ENCODE data around the gene PRPF8. TPM values are rescaled to one million over a fixed set of nuclear protein-coding genes. Genes with fewer than 3 reads are reported as not detected.
"Not testable (repeated sequence)": the region's sequence is repeated elsewhere in the genome, so short reads cannot be mapped to it uniquely, and the experiment has no call there.

Gene PRPF8
- total RNA-seq, 2 donors from 2014 or later, result 298 to 375 TPM

DNA sequence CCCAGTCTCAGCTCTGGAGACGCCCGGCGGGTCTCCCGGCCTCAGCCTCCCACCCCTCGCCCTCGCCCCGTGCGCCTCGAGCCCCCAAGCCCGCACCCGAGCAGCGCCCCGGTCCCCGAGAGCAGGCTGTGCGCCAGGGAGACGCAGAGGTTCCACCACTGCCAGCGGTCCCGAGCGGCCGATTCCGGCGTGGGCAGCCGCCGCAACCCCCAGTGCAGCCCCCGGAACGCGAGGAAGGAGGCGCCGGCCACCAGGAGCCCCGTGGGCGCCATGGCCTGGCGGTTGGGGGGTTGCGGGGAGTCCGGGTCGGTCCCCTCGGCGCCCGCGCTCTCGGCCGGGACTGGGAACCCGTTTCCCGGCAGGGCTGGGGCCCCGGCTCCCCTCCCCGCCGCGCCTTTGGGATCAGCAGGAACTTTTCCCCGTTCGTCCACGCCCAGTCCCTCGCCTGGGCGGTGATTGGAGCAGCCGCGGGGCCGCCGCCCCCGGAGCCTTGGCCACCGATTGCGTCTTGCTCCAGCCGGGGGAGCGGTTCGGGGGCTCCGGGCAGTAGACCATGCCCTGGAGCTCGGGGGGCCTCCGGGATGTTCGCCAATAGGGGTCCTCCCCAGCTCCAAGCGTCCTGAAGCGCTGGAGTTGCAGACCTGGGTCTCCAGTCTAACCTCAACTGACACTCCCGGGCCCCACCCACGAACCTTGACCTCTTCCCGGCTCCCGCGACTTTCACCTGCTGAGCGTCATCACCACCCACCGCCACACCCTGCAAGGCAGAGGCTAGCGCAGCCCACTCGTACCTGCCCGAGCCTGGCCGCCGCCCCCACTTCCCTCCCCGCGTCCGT, 25.5 kb upstream of the PRPF8 start, which contains the start of gene TLCD2:
TLCD2 (minus strand) TSS at position 407 of the 836 bp plus-strand sequence; CDS start at position 272, 135 bp downstream.
- peak within 1 kb of the TSS; percentile 66 for H3K4me3 Mint-ChIP-seq
- no peaks in the 10 kb centered on the region for H3K9me3 ChIP-seq (ENCODE audit: control insufficient read depth, low read length)
- H3K27ac ChIP-seq (ENCODE audit: low read depth, low read length), result no peak within 1 kb of the TSS
- H3K4me1 Mint-ChIP-seq, result peaks cover 16% of the 10 kb centered on the region
- H3K27ac Mint-ChIP-seq, result no peak within 1 kb of the TSS
- H3K36me3 ChIP-seq (ENCODE audit: control insufficient read depth, insufficient read depth, low read length), result peaks cover 25% of the 10 kb centered on the region
- H3K4me1 ChIP-seq (ENCODE audit: control insufficient read depth, insufficient read depth, low read length), result peaks cover 11% of the 10 kb centered on the region
- no peaks in the 10 kb centered on the region for H3K9me3 Mint-ChIP-seq
- H3K9ac ChIP-seq (ENCODE audit: extremely low read depth, low read length, poor library complexity, severe bottlenecking), result peak within 1 kb of the TSS; percentile 25
- WGBS, 2 experiments (ENCODE audit: insufficient coverage in 1 of 2, insufficient read length in 1 of 2), result 1 to 3% methylated on average over 35 to 83 of the region's 83 CpGs
- peaks cover 15% of the 10 kb centered on the region for H3K36me3 Mint-ChIP-seq (ENCODE audit: low read depth)
- peak within 1 kb of the TSS; percentile 80 for H3K4me3 ChIP-seq (ENCODE audit: low read length)
- no peaks in the 10 kb centered on the region for H3K27me3 ChIP-seq (ENCODE audit: control insufficient read depth, insufficient read depth, low read length, poor library complexity, severe bottlenecking)
- H3K27me3 Mint-ChIP-seq (ENCODE audit: insufficient read depth), result peaks cover 7% of the 10 kb centered on the region
- peak; percentile 92 for DNase-seq
- TF ChIP-seq, protein P1, sequence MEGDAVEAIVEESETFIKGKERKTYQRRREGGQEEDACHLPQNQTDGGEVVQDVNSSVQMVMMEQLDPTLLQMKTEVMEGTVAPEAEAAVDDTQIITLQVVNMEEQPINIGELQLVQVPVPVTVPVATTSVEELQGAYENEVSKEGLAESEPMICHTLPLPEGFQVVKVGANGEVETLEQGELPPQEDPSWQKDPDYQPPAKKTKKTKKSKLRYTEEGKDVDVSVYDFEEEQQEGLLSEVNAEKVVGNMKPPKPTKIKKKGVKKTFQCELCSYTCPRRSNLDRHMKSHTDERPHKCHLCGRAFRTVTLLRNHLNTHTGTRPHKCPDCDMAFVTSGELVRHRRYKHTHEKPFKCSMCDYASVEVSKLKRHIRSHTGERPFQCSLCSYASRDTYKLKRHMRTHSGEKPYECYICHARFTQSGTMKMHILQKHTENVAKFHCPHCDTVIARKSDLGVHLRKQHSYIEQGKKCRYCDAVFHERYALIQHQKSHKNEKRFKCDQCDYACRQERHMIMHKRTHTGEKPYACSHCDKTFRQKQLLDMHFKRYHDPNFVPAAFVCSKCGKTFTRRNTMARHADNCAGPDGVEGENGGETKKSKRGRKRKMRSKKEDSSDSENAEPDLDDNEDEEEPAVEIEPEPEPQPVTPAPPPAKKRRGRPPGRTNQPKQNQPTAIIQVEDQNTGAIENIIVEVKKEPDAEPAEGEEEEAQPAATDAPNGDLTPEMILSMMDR (conservative IDR thresholded peaks at IDR 0.05), result no peak

- H3K4me3 ChIP-seq (ENCODE audit: low read length), result peak overlapping the region; percentile 80
- 24% methylated on average over 15 of the region's 16 CpGs; no CpG with 5 or more reads in 1 of the 2 experiments for WGBS, 2 experiments (ENCODE audit: insufficient coverage in 1 of 2, insufficient read length in 1 of 2)
- TF ChIP-seq, protein P1 (conservative IDR thresholded peaks at IDR 0.05), result no peak
- Mint-ChIP-seq H3K36me3 (ENCODE audit: low read depth) (peaks cover 15% of the 10 kb centered on the region), H3K27ac (no peak overlapping the region), H3K4me1 (peaks cover 13% of the 10 kb centered on the region), H3K9me3 (no peaks in the 10 kb centered on the region), H3K27me3 (ENCODE audit: insufficient read depth) (peaks cover 11% of the 10 kb centered on the region), H3K4me3 (peak overlapping the region; percentile 66)
- H3K36me3 ChIP-seq (ENCODE audit: control insufficient read depth, insufficient read depth, low read length), result peaks cover 25% of the 10 kb centered on the region
- H3K4me1 ChIP-seq (ENCODE audit: control insufficient read depth, insufficient read depth, low read length), result peaks cover 11% of the 10 kb centered on the region
- H3K27ac ChIP-seq (ENCODE audit: low read depth, low read length), result no peak overlapping the region
- DNase-seq, result peak; percentile 72
- no peak overlapping the region for H3K9ac ChIP-seq (ENCODE audit: extremely low read depth, low read length, poor library complexity, severe bottlenecking)
- no peaks in the 10 kb centered on the region for H3K27me3 ChIP-seq (ENCODE audit: control insufficient read depth, insufficient read depth, low read length, poor library complexity, severe bottlenecking)
- no peaks in the 10 kb centered on the region for H3K9me3 ChIP-seq (ENCODE audit: control insufficient read depth, low read length)
These were observed 24.8 kb upstream of the PRPF8 start for GRCh38 chr17:1709403-1709951.

DNA sequence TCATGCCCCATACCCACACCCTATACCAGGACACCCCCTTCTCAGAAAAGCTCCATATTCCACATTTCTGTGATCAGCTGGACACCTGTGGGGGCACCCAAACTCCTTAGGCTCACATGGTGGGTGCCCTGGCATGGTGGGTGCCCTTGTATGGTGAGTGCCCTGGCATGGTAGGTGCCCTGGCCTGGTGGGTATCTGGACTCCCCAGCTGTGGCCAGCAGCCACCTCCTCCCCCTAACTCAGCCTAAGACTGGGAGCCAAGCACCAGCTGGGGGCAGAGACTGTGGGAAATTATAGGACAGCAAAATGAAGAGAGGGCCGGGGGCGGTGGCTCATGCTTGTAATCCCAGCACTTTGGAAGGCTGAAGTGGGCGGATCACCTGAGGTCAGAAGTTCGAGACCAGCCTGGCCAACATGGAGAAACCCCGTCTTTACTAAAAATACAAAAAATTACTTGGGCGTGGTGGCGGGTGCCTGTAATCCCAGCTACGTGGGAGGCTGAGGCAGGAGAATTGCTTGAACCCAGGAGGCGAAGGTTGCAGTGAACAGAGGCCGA, 24.2 kb upstream of the PRPF8 start:
- not testable (repeated sequence) for H3K9ac ChIP-seq (ENCODE audit: extremely low read depth, low read length, poor library complexity, severe bottlenecking); H3K4me3 ChIP-seq (ENCODE audit: low read length); H3K9me3 ChIP-seq (ENCODE audit: control insufficient read depth, low read length); H3K4me1 Mint-ChIP-seq; H3K4me1 ChIP-seq (ENCODE audit: control insufficient read depth, insufficient read depth, low read length); DNase-seq; H3K27ac Mint-ChIP-seq; H3K9me3 Mint-ChIP-seq; H3K27me3 ChIP-seq (ENCODE audit: control insufficient read depth, insufficient read depth, low read length, poor library complexity, severe bottlenecking); H3K27ac ChIP-seq (ENCODE audit: low read depth, low read length)
- peaks cover 22% of the 10 kb centered on the region for H3K36me3 ChIP-seq (ENCODE audit: control insufficient read depth, insufficient read depth, low read length)
- Mint-ChIP-seq H3K27me3 (ENCODE audit: insufficient read depth) (peaks cover 11% of the 10 kb centered on the region), H3K36me3 (ENCODE audit: low read depth) (peaks cover 15% of the 10 kb centered on the region), H3K4me3 (peak overlapping the region; percentile 66)
- 94 to 98% methylated on average over 9 to 10 of the region's 10 CpGs for WGBS, 2 experiments (ENCODE audit: insufficient coverage in 1 of 2, insufficient read length in 1 of 2)

All from endodermal cell (in vitro differentiated cells).